ENCODE data around the gene JMJD7.

DNA sequence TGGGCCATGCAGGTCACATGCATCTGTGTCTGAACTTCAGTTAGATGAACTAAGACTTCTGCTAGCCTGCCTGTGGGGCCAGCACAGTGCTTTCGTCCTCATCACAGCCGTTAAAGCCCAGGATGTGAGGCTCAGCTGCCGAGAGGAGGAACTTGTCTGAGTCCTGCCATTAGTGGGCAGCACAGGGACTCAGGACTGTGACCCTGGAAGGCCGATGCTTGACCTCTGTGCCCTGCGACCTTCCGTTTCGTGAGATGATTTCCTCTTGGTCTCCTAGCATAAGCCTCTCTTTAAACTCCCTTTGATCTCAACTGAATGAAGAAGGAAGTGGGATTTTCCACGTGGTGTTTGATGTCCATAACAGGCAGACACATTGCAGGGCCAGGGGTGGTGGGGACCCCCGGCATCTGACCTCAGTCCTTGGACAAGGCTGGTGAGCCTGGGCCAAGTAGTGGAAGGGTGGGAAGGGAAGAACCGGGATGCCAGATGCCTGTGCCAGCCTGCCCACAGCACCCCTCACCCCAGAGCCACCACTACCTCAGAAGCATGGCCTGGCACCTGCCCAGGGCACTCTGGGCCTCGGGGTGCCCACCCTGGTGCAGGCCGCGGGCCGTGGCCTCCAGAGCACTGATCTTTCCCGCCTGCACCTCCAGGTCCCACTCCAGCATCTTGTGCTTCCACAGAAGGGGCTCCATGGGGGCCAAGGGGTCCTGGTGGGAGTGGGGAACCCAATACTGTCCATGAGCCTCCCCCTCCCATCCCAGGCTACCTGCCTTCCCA, 32.3 kb downstream of the JMJD7 start:
- no peak for TF ChIP-seq CHD2 (IDR thresholded peaks at IDR 0.05; ENCODE audit: low read length, partially characterized antibody)
- TF ChIP-seq SREBF2 (IDR thresholded peaks at IDR 0.05): no peak
- TF ChIP-seq, protein P1, sequence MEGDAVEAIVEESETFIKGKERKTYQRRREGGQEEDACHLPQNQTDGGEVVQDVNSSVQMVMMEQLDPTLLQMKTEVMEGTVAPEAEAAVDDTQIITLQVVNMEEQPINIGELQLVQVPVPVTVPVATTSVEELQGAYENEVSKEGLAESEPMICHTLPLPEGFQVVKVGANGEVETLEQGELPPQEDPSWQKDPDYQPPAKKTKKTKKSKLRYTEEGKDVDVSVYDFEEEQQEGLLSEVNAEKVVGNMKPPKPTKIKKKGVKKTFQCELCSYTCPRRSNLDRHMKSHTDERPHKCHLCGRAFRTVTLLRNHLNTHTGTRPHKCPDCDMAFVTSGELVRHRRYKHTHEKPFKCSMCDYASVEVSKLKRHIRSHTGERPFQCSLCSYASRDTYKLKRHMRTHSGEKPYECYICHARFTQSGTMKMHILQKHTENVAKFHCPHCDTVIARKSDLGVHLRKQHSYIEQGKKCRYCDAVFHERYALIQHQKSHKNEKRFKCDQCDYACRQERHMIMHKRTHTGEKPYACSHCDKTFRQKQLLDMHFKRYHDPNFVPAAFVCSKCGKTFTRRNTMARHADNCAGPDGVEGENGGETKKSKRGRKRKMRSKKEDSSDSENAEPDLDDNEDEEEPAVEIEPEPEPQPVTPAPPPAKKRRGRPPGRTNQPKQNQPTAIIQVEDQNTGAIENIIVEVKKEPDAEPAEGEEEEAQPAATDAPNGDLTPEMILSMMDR (IDR thresholded peaks at IDR 0.05): no peak
- no peak for TF ChIP-seq NR3C1 (IDR thresholded peaks at IDR 0.05)
- no peak for TF ChIP-seq RFX5 (IDR thresholded peaks at IDR 0.05)
- no peak for TF ChIP-seq RCOR1 (IDR thresholded peaks at IDR 0.05; ENCODE audit: low read depth, low read length)
- no peak for TF ChIP-seq CBX8 (IDR thresholded peaks at IDR 0.05)
- TF ChIP-seq, protein P2, sequence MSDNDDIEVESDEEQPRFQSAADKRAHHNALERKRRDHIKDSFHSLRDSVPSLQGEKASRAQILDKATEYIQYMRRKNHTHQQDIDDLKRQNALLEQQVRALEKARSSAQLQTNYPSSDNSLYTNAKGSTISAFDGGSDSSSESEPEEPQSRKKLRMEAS (IDR thresholded peaks at IDR 0.05): no peak
- TF ChIP-seq, protein P3, sequence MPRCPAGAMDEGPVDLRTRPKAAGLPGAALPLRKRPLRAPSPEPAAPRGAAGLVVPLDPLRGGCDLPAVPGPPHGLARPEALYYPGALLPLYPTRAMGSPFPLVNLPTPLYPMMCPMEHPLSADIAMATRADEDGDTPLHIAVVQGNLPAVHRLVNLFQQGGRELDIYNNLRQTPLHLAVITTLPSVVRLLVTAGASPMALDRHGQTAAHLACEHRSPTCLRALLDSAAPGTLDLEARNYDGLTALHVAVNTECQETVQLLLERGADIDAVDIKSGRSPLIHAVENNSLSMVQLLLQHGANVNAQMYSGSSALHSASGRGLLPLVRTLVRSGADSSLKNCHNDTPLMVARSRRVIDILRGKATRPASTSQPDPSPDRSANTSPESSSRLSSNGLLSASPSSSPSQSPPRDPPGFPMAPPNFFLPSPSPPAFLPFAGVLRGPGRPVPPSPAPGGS (IDR thresholded peaks at IDR 0.05): no peak
- no peak for TF ChIP-seq RAD21 (conservative IDR thresholded peaks at IDR 0.05 in 1 of 2, IDR thresholded peaks at IDR 0.05 in 1 of 2)
- TF ChIP-seq, protein P4, sequence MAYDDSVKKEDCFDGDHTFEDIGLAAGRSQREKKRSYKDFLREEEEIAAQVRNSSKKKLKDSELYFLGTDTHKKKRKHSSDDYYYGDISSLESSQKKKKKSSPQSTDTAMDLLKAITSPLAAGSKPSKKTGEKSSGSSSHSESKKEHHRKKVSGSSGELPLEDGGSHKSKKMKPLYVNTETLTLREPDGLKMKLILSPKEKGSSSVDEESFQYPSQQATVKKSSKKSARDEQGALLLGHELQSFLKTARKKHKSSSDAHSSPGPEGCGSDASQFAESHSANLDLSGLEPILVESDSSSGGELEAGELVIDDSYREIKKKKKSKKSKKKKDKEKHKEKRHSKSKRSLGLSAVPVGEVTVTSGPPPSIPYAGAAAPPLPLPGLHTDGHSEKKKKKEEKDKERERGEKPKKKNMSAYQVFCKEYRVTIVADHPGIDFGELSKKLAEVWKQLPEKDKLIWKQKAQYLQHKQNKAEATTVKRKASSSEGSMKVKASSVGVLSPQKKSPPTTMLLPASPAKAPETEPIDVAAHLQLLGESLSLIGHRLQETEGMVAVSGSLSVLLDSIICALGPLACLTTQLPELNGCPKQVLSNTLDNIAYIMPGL (CRISPR knock-in tag; IDR thresholded peaks at IDR 0.05; ENCODE audit: borderline replicate concordance): no peak
- TF ChIP-seq CEBPB (IDR thresholded peaks at IDR 0.05): no peak
- no peak for TF ChIP-seq POLR2A (IDR thresholded peaks at IDR 0.05; ENCODE audit: low read length)
